GM23338 (cell line): ENCODE measurements around the gene CFAP299. TPM values are rescaled to one million over a fixed set of nuclear protein-coding genes. Genes with fewer than 3 reads are reported as not detected.

Source experiments
- ATAC-seq: fragments of 200-7000 bp; cut with Tn5 transposase; 3 replicates; pipeline ENCODE4 v1.9.1; 2020
- DNase-seq: peaks from one replicate; pipeline ENCODE4 v3.0.0-alpha.2; 2015; ENCODE audit warnings: low spot score
- H2AFZ ChIP-seq: fragments of 200-600 bp; sonication (generic); 2 replicates; pipeline ENCODE4 v1.8.0; 2016; ENCODE audit warnings: antibody characterized with exemption, mild to moderate bottlenecking, moderate library complexity
- H3F3A ChIP-seq: fragments of 200-600 bp; sonication (generic); replicated peaks from 2 replicates; pipeline ENCODE4 v1.8.0; 2017; ENCODE audit warnings: antibody characterized with exemption, mixed run types, low read depth
- H3K27ac ChIP-seq: fragments of 200-600 bp; sonication (generic); 2 replicates; pipeline ENCODE4 v1.6.1; 2016; ENCODE audit warnings: low read depth
- H3K27me3 ChIP-seq: fragments of 200-600 bp; sonication (generic); 2 replicates; pipeline ENCODE4 v1.8.0; 2016; ENCODE audit warnings: mild to moderate bottlenecking, mixed run types, moderate library complexity; ENCODE audit not compliant: insufficient read depth
- H3K36me3 ChIP-seq: fragments of 200-600 bp; sonication (generic); 2 replicates; pipeline ENCODE4 v1.8.0; 2016; ENCODE audit warnings: mild to moderate bottlenecking; ENCODE audit not compliant: insufficient read depth
- H3K4me1 ChIP-seq: fragments of 200-600 bp; sonication (generic); 2 replicates; pipeline ENCODE4 v1.8.0; 2016; ENCODE audit warnings: mild to moderate bottlenecking, moderate library complexity; ENCODE audit not compliant: insufficient read depth
- H3K4me2 ChIP-seq: fragments of 200-600 bp; sonication (generic); 2 replicates; pipeline ENCODE4 v1.7.1; 2017; ENCODE audit warnings: mixed run types
- H3K4me3 ChIP-seq: fragments of 200-600 bp; sonication (generic); 2 replicates; pipeline ENCODE4 v1.6.1; 2016; ENCODE audit warnings: mixed run types
- H3K79me2 ChIP-seq: fragments of 200-600 bp; sonication (generic); replicated peaks from 2 replicates; pipeline ENCODE4 v1.8.0; 2017; ENCODE audit warnings: mild to moderate bottlenecking; ENCODE audit not compliant: insufficient read depth
- H3K9me2 ChIP-seq: fragments of 200-600 bp; sonication (generic); 2 replicates; pipeline ENCODE4 v1.8.0; 2017; ENCODE audit not compliant: insufficient read depth
- H4K20me1 ChIP-seq: fragments of 200-600 bp; sonication (generic); replicated peaks from 2 replicates; pipeline ENCODE4 v1.8.0; 2017; ENCODE audit warnings: mild to moderate bottlenecking; ENCODE audit not compliant: insufficient read depth
- H3K27ac Mint-ChIP-seq: 2 replicates; pipeline ENCODE4 v1.8.0; 2020; ENCODE audit warnings: inconsistent platforms, mild to moderate bottlenecking, moderate library complexity, mixed read lengths
- H3K27me3 Mint-ChIP-seq: 3 replicates; pipeline ENCODE4 v1.8.0; 2022; ENCODE audit warnings: low read depth, mild to moderate bottlenecking, moderate library complexity, mixed read lengths, inconsistent platforms; ENCODE audit not compliant: insufficient read depth, poor library complexity
- H3K36me3 Mint-ChIP-seq: 3 replicates; pipeline ENCODE4 v1.8.0; 2021; ENCODE audit warnings: low read depth, mild to moderate bottlenecking, inconsistent platforms, moderate library complexity, mixed read lengths
- H3K4me1 Mint-ChIP-seq: 3 replicates; pipeline ENCODE4 v1.8.0; 2020; ENCODE audit warnings: mild to moderate bottlenecking, inconsistent platforms, mixed read lengths
- H3K4me3 Mint-ChIP-seq: 3 replicates; pipeline ENCODE4 v1.8.0; 2021; ENCODE audit warnings: moderate library complexity, mild to moderate bottlenecking, inconsistent platforms, mixed read lengths
- H3K9me3 Mint-ChIP-seq: 3 replicates; pipeline ENCODE4 v1.8.0; 2020; ENCODE audit warnings: moderate library complexity, mild to moderate bottlenecking, inconsistent platforms, mixed read lengths
- CREB1 ChIP-seq: fragments of 250-450 bp; sonication (Bioruptor Pico); IDR thresholded peaks from 2 replicates; pipeline ENCODE4 v1.5.0; 2020; ENCODE audit warnings: low read depth, mild to moderate bottlenecking, moderate library complexity
- EZH2 ChIP-seq: fragments of 200-600 bp; sonication (generic); IDR thresholded peaks from one replicate; pipeline ENCODE4 v1.8.0; 2017; ENCODE audit warnings: antibody characterized with exemption, mild to moderate bottlenecking, low read depth; ENCODE audit not compliant: unreplicated experiment
- EZH2phosphoT487 ChIP-seq: fragments of 200-600 bp; sonication (generic); IDR thresholded peaks from one replicate; pipeline ENCODE4 v1.8.1; 2018; ENCODE audit warnings: antibody characterized with exemption; ENCODE audit not compliant: unreplicated experiment
- JUNB ChIP-seq: IDR thresholded peaks from one replicate; pipeline ENCODE4 v1.6.1; 2016; ENCODE audit warnings: antibody characterized with exemption; ENCODE audit not compliant: unreplicated experiment
- NANOG ChIP-seq: IDR thresholded peaks from 2 replicates; pipeline ENCODE4 v1.6.1; 2016; ENCODE audit warnings: antibody characterized with exemption, borderline replicate concordance
- POLR2AphosphoS5 ChIP-seq: IDR thresholded peaks from 2 replicates; pipeline ENCODE4 v1.6.1; 2016; ENCODE audit warnings: antibody characterized with exemption, low read depth
- STAT1 ChIP-seq: IDR thresholded peaks from one replicate; pipeline ENCODE4 v1.6.1; 2016; ENCODE audit warnings: antibody characterized with exemption; ENCODE audit not compliant: unreplicated experiment
- ZNF114 ChIP-seq: fragments of 250-450 bp; sonication (Bioruptor Pico); IDR thresholded peaks from 2 replicates; pipeline ENCODE4 v1.5.0; 2020; ENCODE audit warnings: mild to moderate bottlenecking, moderate library complexity
- ZNF331 ChIP-seq: fragments of 250-450 bp; sonication (Bioruptor Pico); IDR thresholded peaks from 2 replicates; pipeline ENCODE4 v1.5.0; 2020; ENCODE audit warnings: low read depth, mild to moderate bottlenecking, moderate library complexity
- polyA plus RNA-seq: library from polyadenylated mRNA; unstranded; fragments of >200 nt; fragmentation: Nextera tagmentation; extraction: Ambion mirVana; gene quantifications from 2 replicates; pipeline ENCODE4 v1.2.1, GENCODE V29; 2016
- total RNA-seq: library from RNA; depleted of rRNA; stranded (reverse); fragments of >200 nt; shearing (Covaris generic); gene quantifications from 2 replicates; pipeline ENCODE4 v1.2.3, GENCODE V29; 2014
- TF ChIP-seq, protein P1 (sequence below): IDR thresholded peaks from 2 replicates; pipeline ENCODE4 v1.6.1; 2016; ENCODE audit warnings: antibody characterized with exemption
- TF ChIP-seq, protein P2 (sequence below), 2 experiments: fragments of 200-600 bp in 1 of 2; sonication (generic) in 1 of 2; conservative IDR thresholded peaks; 2 replicates each; pipeline versions ENCODE4 v1.5.1 to v1.6.1; 2016 to 2017; ENCODE audit warnings: antibody characterized with exemption in 2 of 2, low read depth in 2 of 2, mild to moderate bottlenecking in 2 of 2, moderate library complexity in 1 of 2
- TF ChIP-seq, protein P3 (sequence below): fragments of 250-450 bp; sonication (Bioruptor Pico); IDR thresholded peaks from 2 replicates; pipeline ENCODE4 v1.5.0; 2020; ENCODE audit warnings: mild to moderate bottlenecking, moderate library complexity
- TF ChIP-seq, protein P4 (sequence below): IDR thresholded peaks from one replicate; pipeline ENCODE4 v1.6.1; 2018; ENCODE audit warnings: antibody characterized with exemption; ENCODE audit not compliant: unreplicated experiment

Gene CFAP299
- total and polyA plus RNA-seq, 2 experiments from 2014 or later = not detected

DNA sequence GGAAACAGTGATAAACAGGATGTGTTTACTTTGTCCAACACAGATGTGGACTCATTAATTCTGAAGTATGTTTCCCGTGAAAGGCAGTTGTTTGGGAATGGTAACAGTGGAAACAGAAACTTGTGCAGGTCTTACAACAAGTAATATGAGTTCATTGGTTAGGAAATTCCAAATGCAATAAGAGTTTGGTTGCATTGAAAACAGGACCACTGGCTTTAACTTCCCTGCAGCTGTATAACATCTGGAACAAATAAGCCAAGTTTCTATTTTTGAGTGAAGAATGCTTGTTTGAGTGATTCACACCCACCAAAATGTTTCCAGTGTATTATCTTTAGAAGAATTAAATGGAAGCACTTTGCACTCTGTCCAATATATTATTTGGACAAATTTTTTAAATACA is 612.6 kb downstream of the CFAP299 start:
- no peak overlapping the region for H3K4me3 Mint-ChIP-seq
- H2AFZ ChIP-seq = no peak overlapping the region
- no peak overlapping the region for H3K4me2 ChIP-seq
- H3K36me3 Mint-ChIP-seq = no peaks in the 10 kb centered on the region
- no peaks in the 10 kb centered on the region for H3K79me2 ChIP-seq
- no peaks in the 10 kb centered on the region for H3K4me1 ChIP-seq
- DNase-seq = no peak
- H4K20me1 ChIP-seq = no peaks in the 10 kb centered on the region
- TF ChIP-seq STAT1 = no peak
- no peak for TF ChIP-seq CREB1 (CRISPR knock-in tag)
- no peak for TF ChIP-seq EZH2
- TF ChIP-seq, protein P1, sequence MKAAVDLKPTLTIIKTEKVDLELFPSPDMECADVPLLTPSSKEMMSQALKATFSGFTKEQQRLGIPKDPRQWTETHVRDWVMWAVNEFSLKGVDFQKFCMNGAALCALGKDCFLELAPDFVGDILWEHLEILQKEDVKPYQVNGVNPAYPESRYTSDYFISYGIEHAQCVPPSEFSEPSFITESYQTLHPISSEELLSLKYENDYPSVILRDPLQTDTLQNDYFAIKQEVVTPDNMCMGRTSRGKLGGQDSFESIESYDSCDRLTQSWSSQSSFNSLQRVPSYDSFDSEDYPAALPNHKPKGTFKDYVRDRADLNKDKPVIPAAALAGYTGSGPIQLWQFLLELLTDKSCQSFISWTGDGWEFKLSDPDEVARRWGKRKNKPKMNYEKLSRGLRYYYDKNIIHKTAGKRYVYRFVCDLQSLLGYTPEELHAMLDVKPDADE = no peak
- TF ChIP-seq ZNF331 (CRISPR knock-in tag) = no peak
- TF ChIP-seq POLR2AphosphoS5 = no peak
- TF ChIP-seq, protein P2, sequence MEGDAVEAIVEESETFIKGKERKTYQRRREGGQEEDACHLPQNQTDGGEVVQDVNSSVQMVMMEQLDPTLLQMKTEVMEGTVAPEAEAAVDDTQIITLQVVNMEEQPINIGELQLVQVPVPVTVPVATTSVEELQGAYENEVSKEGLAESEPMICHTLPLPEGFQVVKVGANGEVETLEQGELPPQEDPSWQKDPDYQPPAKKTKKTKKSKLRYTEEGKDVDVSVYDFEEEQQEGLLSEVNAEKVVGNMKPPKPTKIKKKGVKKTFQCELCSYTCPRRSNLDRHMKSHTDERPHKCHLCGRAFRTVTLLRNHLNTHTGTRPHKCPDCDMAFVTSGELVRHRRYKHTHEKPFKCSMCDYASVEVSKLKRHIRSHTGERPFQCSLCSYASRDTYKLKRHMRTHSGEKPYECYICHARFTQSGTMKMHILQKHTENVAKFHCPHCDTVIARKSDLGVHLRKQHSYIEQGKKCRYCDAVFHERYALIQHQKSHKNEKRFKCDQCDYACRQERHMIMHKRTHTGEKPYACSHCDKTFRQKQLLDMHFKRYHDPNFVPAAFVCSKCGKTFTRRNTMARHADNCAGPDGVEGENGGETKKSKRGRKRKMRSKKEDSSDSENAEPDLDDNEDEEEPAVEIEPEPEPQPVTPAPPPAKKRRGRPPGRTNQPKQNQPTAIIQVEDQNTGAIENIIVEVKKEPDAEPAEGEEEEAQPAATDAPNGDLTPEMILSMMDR (conservative IDR thresholded peaks at IDR 0.05; ENCODE audit: low read depth in 2 of 2) = no peak
- no peak for TF ChIP-seq EZH2phosphoT487
- TF ChIP-seq NANOG = no peak
- no peak for TF ChIP-seq ZNF114
- TF ChIP-seq, protein P3, sequence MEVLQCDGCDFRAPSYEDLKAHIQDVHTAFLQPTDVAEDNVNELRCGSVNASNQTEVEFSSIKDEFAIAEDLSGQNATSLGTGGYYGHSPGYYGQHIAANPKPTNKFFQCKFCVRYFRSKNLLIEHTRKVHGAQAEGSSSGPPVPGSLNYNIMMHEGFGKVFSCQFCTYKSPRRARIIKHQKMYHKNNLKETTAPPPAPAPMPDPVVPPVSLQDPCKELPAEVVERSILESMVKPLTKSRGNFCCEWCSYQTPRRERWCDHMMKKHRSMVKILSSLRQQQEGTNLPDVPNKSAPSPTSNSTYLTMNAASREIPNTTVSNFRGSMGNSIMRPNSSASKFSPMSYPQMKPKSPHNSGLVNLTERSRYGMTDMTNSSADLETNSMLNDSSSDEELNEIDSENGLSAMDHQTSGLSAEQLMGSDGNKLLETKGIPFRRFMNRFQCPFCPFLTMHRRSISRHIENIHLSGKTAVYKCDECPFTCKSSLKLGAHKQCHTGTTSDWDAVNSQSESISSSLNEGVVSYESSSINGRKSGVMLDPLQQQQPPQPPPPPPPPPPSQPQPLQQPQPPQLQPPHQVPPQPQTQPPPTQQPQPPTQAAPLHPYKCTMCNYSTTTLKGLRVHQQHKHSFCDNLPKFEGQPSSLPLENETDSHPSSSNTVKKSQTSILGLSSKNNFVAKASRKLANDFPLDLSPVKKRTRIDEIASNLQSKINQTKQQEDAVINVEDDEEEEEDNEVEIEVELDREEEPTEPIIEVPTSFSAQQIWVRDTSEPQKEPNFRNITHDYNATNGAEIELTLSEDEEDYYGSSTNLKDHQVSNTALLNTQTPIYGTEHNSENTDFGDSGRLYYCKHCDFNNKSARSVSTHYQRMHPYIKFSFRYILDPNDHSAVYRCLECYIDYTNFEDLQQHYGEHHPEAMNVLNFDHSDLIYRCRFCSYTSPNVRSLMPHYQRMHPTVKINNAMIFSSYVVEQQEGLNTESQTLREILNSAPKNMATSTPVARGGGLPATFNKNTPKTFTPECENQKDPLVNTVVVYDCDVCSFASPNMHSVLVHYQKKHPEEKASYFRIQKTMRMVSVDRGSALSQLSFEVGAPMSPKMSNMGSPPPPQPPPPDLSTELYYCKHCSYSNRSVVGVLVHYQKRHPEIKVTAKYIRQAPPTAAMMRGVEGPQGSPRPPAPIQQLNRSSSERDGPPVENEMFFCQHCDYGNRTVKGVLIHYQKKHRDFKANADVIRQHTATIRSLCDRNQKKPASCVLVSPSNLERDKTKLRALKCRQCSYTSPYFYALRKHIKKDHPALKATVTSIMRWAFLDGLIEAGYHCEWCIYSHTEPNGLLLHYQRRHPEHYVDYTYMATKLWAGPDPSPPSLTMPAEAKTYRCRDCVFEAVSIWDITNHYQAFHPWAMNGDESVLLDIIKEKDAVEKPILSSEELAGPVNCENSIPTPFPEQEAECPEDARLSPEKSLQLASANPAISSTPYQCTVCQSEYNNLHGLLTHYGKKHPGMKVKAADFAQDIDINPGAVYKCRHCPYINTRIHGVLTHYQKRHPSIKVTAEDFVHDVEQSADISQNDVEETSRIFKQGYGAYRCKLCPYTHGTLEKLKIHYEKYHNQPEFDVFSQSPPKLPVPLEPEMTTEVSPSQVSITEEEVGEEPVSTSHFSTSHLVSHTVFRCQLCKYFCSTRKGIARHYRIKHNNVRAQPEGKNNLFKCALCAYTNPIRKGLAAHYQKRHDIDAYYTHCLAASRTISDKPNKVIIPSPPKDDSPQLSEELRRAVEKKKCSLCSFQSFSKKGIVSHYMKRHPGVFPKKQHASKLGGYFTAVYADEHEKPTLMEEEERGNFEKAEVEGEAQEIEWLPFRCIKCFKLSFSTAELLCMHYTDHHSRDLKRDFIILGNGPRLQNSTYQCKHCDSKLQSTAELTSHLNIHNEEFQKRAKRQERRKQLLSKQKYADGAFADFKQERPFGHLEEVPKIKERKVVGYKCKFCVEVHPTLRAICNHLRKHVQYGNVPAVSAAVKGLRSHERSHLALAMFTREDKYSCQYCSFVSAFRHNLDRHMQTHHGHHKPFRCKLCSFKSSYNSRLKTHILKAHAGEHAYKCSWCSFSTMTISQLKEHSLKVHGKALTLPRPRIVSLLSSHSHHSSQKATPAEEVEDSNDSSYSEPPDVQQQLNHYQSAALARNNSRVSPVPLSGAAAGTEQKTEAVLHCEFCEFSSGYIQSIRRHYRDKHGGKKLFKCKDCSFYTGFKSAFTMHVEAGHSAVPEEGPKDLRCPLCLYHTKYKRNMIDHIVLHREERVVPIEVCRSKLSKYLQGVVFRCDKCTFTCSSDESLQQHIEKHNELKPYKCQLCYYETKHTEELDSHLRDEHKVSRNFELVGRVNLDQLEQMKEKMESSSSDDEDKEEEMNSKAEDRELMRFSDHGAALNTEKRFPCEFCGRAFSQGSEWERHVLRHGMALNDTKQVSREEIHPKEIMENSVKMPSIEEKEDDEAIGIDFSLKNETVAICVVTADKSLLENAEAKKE (CRISPR knock-in tag) = no peak
- no peak for TF ChIP-seq JUNB
- TF ChIP-seq, protein P4, sequence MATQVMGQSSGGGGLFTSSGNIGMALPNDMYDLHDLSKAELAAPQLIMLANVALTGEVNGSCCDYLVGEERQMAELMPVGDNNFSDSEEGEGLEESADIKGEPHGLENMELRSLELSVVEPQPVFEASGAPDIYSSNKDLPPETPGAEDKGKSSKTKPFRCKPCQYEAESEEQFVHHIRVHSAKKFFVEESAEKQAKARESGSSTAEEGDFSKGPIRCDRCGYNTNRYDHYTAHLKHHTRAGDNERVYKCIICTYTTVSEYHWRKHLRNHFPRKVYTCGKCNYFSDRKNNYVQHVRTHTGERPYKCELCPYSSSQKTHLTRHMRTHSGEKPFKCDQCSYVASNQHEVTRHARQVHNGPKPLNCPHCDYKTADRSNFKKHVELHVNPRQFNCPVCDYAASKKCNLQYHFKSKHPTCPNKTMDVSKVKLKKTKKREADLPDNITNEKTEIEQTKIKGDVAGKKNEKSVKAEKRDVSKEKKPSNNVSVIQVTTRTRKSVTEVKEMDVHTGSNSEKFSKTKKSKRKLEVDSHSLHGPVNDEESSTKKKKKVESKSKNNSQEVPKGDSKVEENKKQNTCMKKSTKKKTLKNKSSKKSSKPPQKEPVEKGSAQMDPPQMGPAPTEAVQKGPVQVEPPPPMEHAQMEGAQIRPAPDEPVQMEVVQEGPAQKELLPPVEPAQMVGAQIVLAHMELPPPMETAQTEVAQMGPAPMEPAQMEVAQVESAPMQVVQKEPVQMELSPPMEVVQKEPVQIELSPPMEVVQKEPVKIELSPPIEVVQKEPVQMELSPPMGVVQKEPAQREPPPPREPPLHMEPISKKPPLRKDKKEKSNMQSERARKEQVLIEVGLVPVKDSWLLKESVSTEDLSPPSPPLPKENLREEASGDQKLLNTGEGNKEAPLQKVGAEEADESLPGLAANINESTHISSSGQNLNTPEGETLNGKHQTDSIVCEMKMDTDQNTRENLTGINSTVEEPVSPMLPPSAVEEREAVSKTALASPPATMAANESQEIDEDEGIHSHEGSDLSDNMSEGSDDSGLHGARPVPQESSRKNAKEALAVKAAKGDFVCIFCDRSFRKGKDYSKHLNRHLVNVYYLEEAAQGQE = no peak
- H3K4me1 Mint-ChIP-seq = no peaks in the 10 kb centered on the region
- H3K9me2 ChIP-seq = no peaks in the 10 kb centered on the region
- H3K27ac Mint-ChIP-seq = no peak overlapping the region
- no peak overlapping the region for H3K4me3 ChIP-seq
- no peaks in the 10 kb centered on the region for H3K9me3 Mint-ChIP-seq
- no peak for ATAC-seq
- H3K27me3 ChIP-seq = no peaks in the 10 kb centered on the region
- H3K27ac ChIP-seq = no peak overlapping the region
- no peaks in the 10 kb centered on the region for H3K27me3 Mint-ChIP-seq
- no peaks in the 10 kb centered on the region for H3F3A ChIP-seq
- H3K36me3 ChIP-seq = no peaks in the 10 kb centered on the region
